Activated T-helper 1 cell treated with anti-CD3 and anti-CD28 coated beads, Interleukin-12 subunit alpha, Interleukin-12 subunit beta, Interleukin-2, Interleukin-4 antibody, amounts not matched to agents 30 ng/mL and 10 ng/mL and 1 ng/mL, durations not matched to agents 14 hours and 24 hours and 36 hours (primary cell): ENCODE data around the gene CCNL1. TPM values are rescaled to one million over a fixed set of nuclear protein-coding genes. Genes with fewer than 3 reads are reported as not detected.
"Not testable (repeated sequence)": the region's sequence is repeated elsewhere in the genome, so short reads cannot be mapped to it uniquely, and the experiment has no call there.

Experiments
- DNase-seq: peaks from one replicate; pipeline ENCODE4 v3.0.0; 2021; ENCODE audit warnings: low spot score
- H3K27ac Mint-ChIP-seq: one replicate; pipeline ENCODE4 v1.8.0; 2021; ENCODE audit warnings: mild to moderate bottlenecking, mixed read lengths
- H3K27me3 Mint-ChIP-seq: one replicate; pipeline ENCODE4 v1.8.0; 2022; ENCODE audit warnings: mild to moderate bottlenecking, moderate library complexity, mixed read lengths; ENCODE audit not compliant: insufficient read depth
- H3K36me3 Mint-ChIP-seq: one replicate; pipeline ENCODE4 v1.8.0; 2021; ENCODE audit warnings: low read depth, mixed read lengths
- H3K4me1 Mint-ChIP-seq: one replicate; pipeline ENCODE4 v1.8.0; 2021; ENCODE audit warnings: low read depth, mixed read lengths
- H3K4me3 Mint-ChIP-seq: one replicate; pipeline ENCODE4 v1.8.0; 2021; ENCODE audit warnings: mild to moderate bottlenecking, moderate library complexity, mixed read lengths
- H3K9me3 Mint-ChIP-seq: one replicate; pipeline ENCODE4 v1.8.0; 2021; ENCODE audit warnings: mixed read lengths
- intact Hi-C: fragments of 100-400 bp; cut with micrococcal nuclease; formaldehyde crosslinking; loops from one replicate; pipeline ENCODE4 v1.15.1; 2024
- total RNA-seq: library from RNA; stranded (reverse); gene quantifications from 2 replicates; pipeline ENCODE4 v1.2.3, GENCODE V29; 2022

The CCNL1 gene
- 167 and 204 TPM in 2 replicates for total RNA-seq

- Mint-ChIP-seq H3K27ac (peak within 1 kb of the TSS; percentile 94), H3K4me3 (peak within 1 kb of the TSS; percentile 93), H3K9me3 (no peaks in the 10 kb centered on the region), H3K36me3 (peaks cover 49% of the 10 kb centered on the region), H3K27me3 (no peaks in the 10 kb centered on the region), H3K4me1 (peaks cover 64% of the 10 kb centered on the region)
- peak; percentile 95 for DNase-seq
- intact Hi-C loops: loop anchor here (1.0 to 5.0 kb wide), 12 partner anchors 8 to 1306 kb away; partner anchors contain the start of genes GMPS, SLC33A1, SSR3 and TIPARP
Observed at GRCh38 chr3:157159762-157160657, at the start of gene CCNL1. Gene CCNL1, minus strand, starts transcription at chr3:157160147. Its CDS starts 53 bp downstream, at chr3:157160094.

GRCh38 chr3:157204880-157205279, 44.9 kb upstream of the CCNL1 start:
- no peak overlapping the region for H3K27ac Mint-ChIP-seq
- no peak for DNase-seq
- no peaks in the 10 kb centered on the region for H3K9me3 Mint-ChIP-seq
- H3K27me3 Mint-ChIP-seq: peaks cover 15% of the 10 kb centered on the region
- no peaks in the 10 kb centered on the region for H3K36me3 Mint-ChIP-seq
- no peaks in the 10 kb centered on the region for H3K4me1 Mint-ChIP-seq
- intact Hi-C loops: loop anchor here (1.0 kb wide), 1 partner anchor 34 kb away; no protein-coding TSS in a partner anchor
- no peak overlapping the region for H3K4me3 Mint-ChIP-seq

- no peaks in the 10 kb centered on the region for H3K9me3 Mint-ChIP-seq
- peaks cover 1% of the 10 kb centered on the region for H3K36me3 Mint-ChIP-seq
- H3K27ac Mint-ChIP-seq: no peak overlapping the region
- peaks cover 15% of the 10 kb centered on the region for H3K27me3 Mint-ChIP-seq
- no peak overlapping the region for H3K4me3 Mint-ChIP-seq
- H3K4me1 Mint-ChIP-seq: no peaks in the 10 kb centered on the region
- intact Hi-C loops: loop anchor here (1.0 kb wide), 1 partner anchor 35 kb away; no protein-coding TSS in a partner anchor
- DNase-seq: no peak
Observed at GRCh38 chr3:157204431-157204830, 44.5 kb upstream of the CCNL1 start.

- Mint-ChIP-seq H3K4me3 (no peak overlapping the region), H3K36me3 (peaks cover 1% of the 10 kb centered on the region), H3K27ac (no peak overlapping the region), H3K9me3 (no peaks in the 10 kb centered on the region), H3K4me1 (no peaks in the 10 kb centered on the region), H3K27me3 (peaks cover 18% of the 10 kb centered on the region)
- no peak for DNase-seq
- intact Hi-C loops: loop anchor here (1.0 kb wide), 1 partner anchor 41 kb away; the partner anchor contains the start of gene CCNL1
Observed at GRCh38 chr3:157201648-157202278, 41.8 kb upstream of the CCNL1 start.

GRCh38 chr3:157199841-157200240, 39.9 kb upstream of the CCNL1 start:
- H3K4me3 Mint-ChIP-seq: no peak overlapping the region
- peaks cover 1% of the 10 kb centered on the region for H3K36me3 Mint-ChIP-seq
- no peak for DNase-seq
- H3K27me3 Mint-ChIP-seq: peaks cover 21% of the 10 kb centered on the region
- no peak overlapping the region for H3K27ac Mint-ChIP-seq
- peaks cover 13% of the 10 kb centered on the region for H3K9me3 Mint-ChIP-seq
- intact Hi-C loops: no loop called here
- no peaks in the 10 kb centered on the region for H3K4me1 Mint-ChIP-seq

- Mint-ChIP-seq H3K9me3 (peaks cover 43% of the 10 kb centered on the region), H3K27ac (no peak overlapping the region), H3K4me1 (no peaks in the 10 kb centered on the region), H3K27me3 (peaks cover 13% of the 10 kb centered on the region), H3K4me3 (no peak overlapping the region), H3K36me3 (peaks cover 4% of the 10 kb centered on the region)
- DNase-seq: no peak
- intact Hi-C loops: no loop called here
Observed at GRCh38 chr3:157195965-157196364, 36.0 kb upstream of the CCNL1 start.

- H3K4me3 Mint-ChIP-seq, H3K36me3 Mint-ChIP-seq, H3K27ac Mint-ChIP-seq, intact Hi-C loops, DNase-seq, H3K4me1 Mint-ChIP-seq, H3K27me3 Mint-ChIP-seq: not testable (repeated sequence)
- peaks cover 82% of the 10 kb centered on the region for H3K9me3 Mint-ChIP-seq
Observed at GRCh38 chr3:157191149-157191548, 31.2 kb upstream of the CCNL1 start.

GRCh38 chr3:157190380-157190872, 30.5 kb upstream of the CCNL1 start:
- H3K9me3 Mint-ChIP-seq: peaks cover 85% of the 10 kb centered on the region
- H3K27me3 Mint-ChIP-seq: peaks cover 3% of the 10 kb centered on the region

GRCh38 chr3:157188391-157188790, 28.4 kb upstream of the CCNL1 start:
- peaks cover under 1% of the 10 kb centered on the region for H3K27me3 Mint-ChIP-seq
- intact Hi-C loops: no loop called here
- H3K27ac Mint-ChIP-seq: no peak overlapping the region
- H3K9me3 Mint-ChIP-seq: peaks cover 86% of the 10 kb centered on the region
- H3K4me3 Mint-ChIP-seq: no peak overlapping the region
- no peaks in the 10 kb centered on the region for H3K4me1 Mint-ChIP-seq
- no peak for DNase-seq
- peaks cover 26% of the 10 kb centered on the region for H3K36me3 Mint-ChIP-seq

More at GRCh38 chr3:157190380-157190872, 30.5 kb upstream of the CCNL1 start:
- DNase-seq: no peak
- intact Hi-C loops: no loop called here
- H3K4me1 Mint-ChIP-seq: no peaks in the 10 kb centered on the region
- H3K36me3 Mint-ChIP-seq: peaks cover 14% of the 10 kb centered on the region
- H3K4me3 Mint-ChIP-seq: no peak overlapping the region
- no peak overlapping the region for H3K27ac Mint-ChIP-seq

GRCh38 chr3:157182879-157183278, 22.9 kb upstream of the CCNL1 start:
- Mint-ChIP-seq H3K4me3 (no peak overlapping the region), H3K36me3 (peaks cover 51% of the 10 kb centered on the region), H3K27ac (no peak overlapping the region), H3K27me3 (no peaks in the 10 kb centered on the region), H3K9me3 (peaks cover 61% of the 10 kb centered on the region), H3K4me1 (no peaks in the 10 kb centered on the region)
- intact Hi-C loops: no loop called here
- no peak for DNase-seq

GRCh38 chr3:157180262-157180661, 20.3 kb upstream of the CCNL1 start:
- peaks cover 44% of the 10 kb centered on the region for H3K9me3 Mint-ChIP-seq
- no peak for DNase-seq
- intact Hi-C loops: no loop called here
- no peaks in the 10 kb centered on the region for H3K27me3 Mint-ChIP-seq
- H3K4me1 Mint-ChIP-seq: peaks cover 18% of the 10 kb centered on the region
- H3K36me3 Mint-ChIP-seq: peaks cover 49% of the 10 kb centered on the region
- H3K4me3 Mint-ChIP-seq: no peak overlapping the region
- H3K27ac Mint-ChIP-seq: no peak overlapping the region

- H3K27ac Mint-ChIP-seq: no peak overlapping the region
- H3K9me3 Mint-ChIP-seq: peaks cover 36% of the 10 kb centered on the region
- DNase-seq: no peak
- H3K36me3 Mint-ChIP-seq: peaks cover 45% of the 10 kb centered on the region
- peaks cover 23% of the 10 kb centered on the region for H3K4me1 Mint-ChIP-seq
- H3K4me3 Mint-ChIP-seq: no peak overlapping the region
- intact Hi-C loops: loop anchor here (5.0 to 10.0 kb wide), 2 partner anchors 925 to 1463 kb away; partner anchors contain the start of genes GFM1 and SHOX2
- H3K27me3 Mint-ChIP-seq: no peaks in the 10 kb centered on the region
Observed at GRCh38 chr3:157179365-157179803, 19.4 kb upstream of the CCNL1 start.
